Stimulated activated CD4-positive, alpha-beta T cell treated with anti-CD3 and anti-CD28 coated beads, Interleukin-15, amount 100 ng/mL, for 48 hours (primary cell): ENCODE data around the gene NOL4L.

ENCODE experiments used
- DNase-seq, 2 donors: peaks; one replicate each; pipeline ENCODE4 v3.0.0-alpha.2; 2020; ENCODE audit warnings: low read depth in 2 of 2

NOL4L gene

DNA sequence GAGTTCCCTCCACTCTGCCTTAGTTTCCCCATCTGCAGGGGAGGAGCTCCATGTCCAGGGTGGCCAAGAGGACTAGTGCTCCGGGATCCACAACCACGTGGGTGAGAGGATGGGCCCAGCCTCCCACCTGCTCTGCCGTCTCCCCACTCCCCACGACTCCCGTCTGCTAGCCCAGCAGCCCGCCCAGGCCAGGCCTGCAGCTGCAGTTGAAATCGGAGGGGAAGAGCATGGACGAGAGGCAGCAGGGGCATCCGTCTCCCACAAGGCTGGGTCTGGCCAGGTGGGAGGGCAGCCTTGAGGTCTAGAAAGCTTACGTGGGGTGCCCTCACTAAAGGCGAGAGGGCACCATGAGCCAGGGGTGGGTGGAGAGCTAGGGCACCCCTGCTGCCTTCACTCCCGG is 8.6 kb downstream of the NOL4L start:
- DNase-seq = no peak

DNA sequence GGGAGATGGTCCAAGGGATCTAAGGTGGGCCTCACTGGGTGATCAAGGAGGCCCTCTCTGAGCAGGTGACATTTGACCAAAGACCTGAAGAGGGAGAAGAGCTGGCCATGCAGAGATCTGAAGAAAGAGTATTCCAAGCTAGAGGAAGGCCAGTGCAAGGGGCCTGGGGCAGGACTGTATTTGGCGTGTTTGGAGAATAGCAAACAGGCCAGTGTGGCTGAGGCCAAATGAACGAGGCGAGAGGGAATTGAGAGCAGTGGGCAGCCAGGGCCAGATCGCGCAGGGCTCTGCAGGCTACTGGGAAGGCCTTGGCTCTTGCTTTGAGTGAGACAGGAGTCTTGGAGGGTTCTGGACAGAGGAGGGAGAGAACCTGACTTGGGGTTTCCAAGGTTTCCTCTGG is 9.3 kb downstream of the NOL4L start:
- DNase-seq = no peak

DNA sequence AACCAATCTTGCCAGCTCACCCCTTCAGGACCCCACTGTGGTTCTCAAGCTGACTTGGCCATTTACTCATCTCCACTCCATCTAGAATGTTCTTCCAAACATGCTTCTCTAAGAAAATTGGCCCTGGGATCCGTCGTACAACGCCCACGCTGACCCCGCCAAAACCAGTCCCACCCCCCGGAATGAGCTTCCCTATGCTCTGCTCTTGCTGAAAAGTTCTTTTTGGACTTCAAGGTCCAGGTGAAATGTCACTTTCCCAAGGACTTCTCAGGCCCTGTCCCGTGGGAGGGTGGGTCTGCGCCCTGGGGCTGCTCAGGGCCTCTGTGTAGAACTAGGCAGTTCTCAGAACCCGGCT is 9.9 kb downstream of the NOL4L start:
- DNase-seq = no peak

DNA sequence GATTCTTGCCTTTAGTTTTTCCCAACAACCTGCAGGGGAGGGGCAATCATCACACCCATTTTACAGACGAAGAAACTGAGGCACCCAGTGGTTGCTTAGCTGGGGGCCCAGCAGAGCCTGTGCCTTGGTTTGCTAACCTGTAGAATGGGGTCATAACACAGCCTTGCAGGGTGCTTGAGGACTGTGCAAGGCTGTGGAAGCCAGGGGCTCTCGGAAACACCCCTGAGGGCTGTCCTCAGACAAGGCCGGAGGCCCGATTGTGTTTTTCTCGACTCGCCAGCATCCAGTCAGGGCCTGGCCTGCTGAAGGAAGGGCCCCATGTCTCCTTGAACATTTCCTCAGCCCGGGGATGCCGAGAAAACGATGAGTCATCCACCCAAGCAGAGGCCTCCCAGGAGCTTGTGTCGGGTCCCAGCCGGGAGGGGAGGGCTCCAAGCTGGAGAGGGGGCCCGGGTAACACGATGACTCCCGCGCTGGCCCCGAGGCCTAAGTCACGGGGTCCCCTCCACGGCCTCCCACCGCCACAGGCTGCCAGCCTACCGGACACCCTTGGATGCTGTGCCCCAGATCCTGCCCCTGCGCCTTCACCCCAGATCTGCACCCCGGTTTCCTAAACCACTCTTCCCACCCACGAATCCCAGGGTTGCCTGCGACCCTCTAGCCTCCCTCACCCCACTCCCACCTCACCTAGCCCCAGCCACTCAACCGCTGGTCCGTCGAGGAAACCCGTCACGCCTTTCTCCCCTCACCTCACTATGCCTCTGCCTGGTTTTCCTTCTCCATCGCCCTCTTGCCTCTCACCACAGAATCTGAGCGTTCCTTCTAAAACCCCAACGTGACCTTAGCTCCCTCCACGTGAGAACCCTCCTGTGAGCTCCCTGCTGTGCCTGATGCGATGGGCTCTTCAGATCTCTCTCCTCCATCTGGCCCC is 10.6 kb downstream of the NOL4L start:
- DNase-seq = peak; percentile 46

DNA sequence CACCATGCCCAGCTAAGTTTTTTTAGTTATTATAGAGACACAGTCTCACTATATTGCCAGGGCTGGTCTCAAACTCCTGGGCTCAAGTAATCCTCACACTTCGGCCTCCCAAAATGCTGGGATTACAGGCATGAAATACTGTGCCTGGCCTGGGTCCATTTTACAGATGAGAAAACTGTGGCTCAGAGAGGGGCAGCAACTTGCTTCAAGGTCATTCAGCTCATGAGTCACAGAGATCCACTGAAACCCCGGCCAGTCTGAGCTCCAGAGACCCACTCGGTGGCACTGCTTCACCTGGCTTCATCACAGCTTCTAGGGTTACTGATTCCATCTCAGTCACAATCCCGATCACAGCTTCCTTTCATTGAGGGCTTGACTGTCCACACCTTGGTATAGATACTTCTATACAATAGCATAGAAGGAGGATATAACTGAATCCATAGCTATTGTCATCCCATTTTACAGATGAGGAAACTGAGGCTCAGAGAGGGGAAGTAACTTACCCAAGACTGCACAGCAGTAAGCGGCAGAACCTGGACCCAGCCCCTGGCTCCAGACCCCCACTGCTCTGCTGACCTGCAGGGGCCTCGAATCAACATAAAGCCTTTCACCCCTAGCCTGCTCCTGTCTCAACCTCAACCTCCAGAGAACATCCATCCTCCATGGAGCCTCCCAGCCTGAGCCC is 11.8 kb downstream of the NOL4L start:
- DNase-seq = no peak

DNA sequence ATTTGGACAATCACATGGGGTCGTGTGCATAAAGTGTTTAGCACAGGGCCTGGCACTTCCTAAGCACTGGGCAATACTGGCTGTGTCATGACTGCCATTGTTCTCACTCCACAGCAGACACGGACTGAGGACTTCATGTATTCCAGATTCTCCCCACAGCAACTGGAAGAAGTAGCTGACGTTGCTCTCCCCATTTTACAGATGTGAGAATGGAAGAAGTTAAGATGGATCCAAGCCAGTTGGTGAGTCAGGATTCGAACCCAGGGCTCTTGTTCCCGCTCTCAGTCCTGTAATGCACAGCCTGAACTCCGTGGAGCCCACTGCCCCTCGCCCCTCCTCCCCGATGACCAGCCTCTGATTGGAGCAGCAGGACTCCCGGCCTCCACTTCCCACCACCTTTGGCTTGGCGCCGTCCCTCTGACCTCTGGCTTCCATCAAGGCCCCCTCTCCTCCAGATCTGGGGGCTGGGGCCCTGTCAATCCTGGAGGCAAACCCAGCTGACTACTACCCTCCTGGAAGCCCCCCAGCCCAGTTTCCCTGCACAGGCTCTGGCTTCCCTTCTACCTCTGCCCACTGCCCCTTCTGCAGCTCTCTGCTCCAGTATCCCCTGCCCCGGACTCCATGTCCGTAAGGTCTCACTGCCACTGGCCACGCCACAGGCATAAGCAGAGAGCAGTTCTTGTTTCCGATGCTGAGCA is 12.7 kb downstream of the NOL4L start:
- DNase-seq = no peak

DNA sequence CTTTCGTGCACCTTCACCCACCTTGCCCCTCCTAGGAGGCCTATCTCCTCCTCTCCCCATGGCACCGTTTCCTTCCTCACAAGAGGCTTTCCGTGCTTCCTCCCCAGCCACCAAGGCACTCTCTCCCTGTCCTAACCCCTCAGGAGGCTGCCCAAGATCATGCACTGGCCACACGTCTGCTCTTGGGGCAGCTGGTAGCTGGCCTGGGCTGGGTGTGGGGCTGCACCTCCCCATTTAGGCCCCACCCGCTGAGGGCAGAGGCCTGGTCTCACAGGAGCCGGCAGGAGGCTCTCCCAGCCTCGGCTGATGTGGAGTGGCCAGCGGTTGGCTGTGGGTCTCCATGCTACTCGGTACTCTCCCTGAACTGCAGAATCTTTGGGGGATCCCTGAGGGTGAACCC is 13.6 kb downstream of the NOL4L start:
- DNase-seq = no peak

DNA sequence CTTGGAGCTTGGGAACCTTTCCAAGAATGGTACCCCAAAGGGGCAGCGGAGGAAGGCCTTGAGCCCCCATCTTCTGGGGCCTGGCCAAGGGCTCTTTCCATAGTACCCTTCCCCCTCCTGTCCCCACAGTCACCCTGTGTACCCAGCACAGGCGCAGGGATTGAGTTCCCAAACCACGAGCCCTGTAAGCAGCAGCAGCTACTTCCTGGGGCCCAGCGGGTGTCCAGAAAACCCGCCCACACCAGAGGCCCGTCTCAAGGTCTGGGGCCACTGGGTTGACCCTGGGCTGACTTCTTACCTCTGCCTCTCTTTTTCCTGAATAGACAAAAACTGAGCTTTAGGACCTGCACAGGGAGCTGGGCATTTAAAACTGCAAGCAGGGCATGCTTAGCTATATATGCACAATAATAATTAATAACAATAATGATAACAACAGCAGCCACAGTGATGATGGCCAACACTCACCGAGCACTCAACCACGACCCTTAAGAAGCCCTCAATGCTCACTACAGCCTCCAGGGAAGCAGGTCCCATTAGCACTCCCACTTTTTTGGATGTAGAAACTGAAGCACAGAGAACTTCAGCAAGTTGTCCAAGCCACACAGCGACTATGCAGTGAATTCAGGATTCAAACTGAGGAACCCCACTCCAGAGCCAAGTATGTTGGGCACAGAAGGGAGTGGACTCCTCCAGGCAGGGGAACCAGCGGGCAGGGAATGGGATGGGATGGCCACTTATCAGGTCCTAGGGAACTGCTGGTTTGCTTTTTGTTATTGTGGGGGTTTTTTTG is 14.5 kb downstream of the NOL4L start:
- DNase-seq = no peak

DNA sequence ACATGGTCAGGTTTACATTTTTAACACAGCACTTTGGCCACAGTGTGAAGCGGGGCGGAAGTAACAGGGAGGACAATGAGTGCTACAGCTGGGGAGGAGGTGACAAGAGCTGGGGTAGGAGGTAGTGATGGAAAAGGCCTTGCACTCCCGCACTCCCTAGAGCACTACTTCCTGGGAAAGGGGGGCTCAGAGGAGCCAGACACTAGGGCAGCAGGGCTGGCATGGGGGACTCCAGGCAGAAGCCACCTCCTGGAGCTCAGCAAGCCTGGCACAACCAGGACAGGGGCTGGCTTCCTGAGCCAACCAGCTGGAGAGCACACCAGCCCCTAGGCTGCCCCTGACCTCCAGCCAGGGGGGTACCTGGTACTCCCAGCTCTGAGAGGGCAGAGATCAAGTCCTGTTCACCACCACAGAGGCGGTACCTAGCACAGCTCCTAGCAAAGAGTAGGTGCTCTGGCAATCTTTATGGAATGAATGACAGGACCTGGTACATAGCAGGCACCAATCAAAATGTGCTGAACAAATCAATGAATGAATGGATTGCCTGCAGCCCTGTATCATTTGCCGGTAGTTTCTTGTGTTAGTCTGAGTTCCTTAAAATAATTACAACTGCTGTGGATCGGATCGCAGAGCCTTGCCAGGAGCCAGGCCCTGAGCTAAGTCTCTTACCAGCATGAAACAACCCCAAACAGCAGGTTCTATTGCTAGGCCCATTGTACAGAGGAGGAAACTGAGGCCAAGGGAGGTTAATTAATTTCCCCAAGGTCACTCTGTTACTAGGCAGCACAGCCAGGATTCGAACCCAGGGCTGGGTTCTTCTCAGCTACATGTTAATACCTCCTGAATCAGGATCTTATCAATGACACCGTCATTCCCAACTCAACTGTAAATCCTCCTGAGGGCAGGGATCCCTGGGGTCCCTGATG is 15.5 kb downstream of the NOL4L start:
- DNase-seq = no peak

DNA sequence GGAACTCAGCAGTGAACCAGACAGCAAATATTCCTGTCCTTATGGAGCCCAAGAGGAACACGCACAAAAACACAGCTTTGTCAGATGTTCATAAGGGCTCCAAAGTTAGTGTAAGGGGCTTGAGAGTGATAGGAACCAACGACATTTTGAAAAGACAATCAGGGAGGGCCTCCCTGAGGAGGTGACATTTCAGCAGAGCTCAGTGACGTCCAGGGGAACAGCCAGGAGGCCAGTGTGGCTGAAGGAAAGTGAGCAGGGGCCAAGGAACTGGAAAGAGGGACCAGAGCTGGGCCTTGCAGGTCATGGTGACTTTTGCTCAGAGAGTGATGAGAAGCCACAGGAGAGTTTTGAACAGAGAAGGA is 16.1 kb downstream of the NOL4L start:
- DNase-seq = no peak

DNA sequence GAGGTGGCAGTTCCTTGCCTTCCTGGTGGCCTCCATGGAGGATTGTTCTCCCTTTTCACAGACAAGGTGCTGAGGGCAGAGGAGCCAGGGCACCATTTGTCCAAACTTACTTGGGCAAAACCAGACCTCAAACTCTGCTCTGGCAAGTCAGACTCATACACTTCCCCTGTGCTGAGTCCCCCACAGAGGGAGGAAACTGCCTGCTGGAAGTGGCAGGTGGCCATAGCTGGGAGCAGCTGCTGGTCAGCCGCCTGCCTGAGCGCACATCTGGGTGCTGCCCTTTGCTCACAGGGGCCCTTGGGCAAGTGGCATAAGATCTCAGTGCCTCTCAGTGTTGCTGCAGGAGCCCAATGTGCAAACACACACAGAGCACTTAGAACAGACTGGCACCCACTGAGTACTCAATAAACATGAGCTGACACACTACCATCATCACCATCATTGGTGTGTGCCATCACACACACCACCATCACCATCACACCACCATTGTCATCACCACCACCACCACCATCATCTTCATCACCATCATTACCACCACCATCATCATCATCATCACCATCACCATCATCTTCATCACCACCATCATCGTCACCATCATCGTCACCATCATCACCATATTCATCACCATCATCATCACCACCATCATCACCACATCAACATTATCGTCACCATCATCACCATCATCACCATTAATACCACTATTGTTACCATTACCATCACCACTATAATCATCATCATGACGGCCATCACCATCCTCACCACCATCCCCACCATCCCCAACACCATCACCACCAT is 17.6 kb downstream of the NOL4L start:
- no peak for DNase-seq

DNA sequence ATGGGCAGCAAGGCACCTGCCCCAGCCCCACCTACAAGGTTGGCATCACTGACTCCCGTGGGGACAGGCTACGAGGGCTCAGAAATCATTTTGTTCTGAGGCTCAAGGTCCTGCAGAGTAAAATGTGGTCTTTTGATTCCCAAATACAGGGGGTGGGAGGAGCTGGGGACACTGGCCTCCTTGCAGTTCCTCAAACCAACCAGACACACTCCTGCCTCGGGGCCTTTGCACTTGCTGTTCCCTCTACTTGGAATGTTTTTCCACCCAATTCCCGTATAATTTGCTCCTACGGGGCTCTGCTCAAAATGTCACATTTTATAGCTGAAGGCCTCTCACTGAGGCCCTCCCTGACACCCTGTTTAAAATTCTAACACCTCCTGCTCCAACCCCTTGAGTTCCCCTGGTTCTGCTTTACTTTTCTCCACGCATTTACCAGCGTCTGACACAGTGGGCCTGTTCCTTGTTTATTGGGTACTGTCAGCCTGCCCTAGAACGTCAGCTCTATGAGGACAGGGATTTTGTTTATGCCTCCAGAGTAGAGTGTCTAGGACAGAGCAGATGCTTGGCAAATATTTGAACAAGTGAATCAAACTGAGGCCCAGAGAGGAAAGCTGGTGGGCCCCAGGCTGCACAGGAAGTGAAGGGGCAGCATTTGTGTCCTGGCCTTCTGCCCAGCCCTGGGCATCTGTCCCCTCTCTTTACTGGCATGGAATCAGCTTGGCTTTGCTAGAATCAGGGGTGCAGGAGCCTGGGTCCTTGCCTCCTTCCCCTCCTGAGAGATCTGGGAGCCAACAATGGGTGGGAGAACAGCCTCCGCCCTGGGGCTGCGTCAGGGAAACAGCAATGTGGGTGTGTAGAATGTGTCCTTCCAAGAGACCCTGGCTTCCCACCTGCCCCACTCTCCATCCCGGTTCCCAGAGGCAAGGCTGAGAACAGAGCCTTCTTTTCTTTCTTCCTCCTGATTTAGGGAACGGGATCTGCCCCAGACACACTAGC is 18.5 kb downstream of the NOL4L start:
- no peak for DNase-seq

DNA sequence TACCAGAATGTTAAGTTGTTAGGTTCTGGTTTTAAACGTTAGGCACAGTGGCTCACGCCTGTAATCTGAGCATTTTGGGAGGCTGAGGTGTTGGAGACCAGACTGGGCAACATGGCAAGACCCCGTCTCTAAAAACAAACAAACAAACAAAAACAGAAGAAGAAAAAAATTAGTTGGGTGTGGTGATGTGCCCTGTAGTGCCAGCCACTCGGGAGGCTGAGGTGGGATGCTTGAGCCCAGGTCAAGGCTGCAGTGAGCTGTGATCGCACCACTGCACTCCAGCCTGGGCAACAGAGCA is 19.4 kb downstream of the NOL4L start:
- DNase-seq = no peak

DNA sequence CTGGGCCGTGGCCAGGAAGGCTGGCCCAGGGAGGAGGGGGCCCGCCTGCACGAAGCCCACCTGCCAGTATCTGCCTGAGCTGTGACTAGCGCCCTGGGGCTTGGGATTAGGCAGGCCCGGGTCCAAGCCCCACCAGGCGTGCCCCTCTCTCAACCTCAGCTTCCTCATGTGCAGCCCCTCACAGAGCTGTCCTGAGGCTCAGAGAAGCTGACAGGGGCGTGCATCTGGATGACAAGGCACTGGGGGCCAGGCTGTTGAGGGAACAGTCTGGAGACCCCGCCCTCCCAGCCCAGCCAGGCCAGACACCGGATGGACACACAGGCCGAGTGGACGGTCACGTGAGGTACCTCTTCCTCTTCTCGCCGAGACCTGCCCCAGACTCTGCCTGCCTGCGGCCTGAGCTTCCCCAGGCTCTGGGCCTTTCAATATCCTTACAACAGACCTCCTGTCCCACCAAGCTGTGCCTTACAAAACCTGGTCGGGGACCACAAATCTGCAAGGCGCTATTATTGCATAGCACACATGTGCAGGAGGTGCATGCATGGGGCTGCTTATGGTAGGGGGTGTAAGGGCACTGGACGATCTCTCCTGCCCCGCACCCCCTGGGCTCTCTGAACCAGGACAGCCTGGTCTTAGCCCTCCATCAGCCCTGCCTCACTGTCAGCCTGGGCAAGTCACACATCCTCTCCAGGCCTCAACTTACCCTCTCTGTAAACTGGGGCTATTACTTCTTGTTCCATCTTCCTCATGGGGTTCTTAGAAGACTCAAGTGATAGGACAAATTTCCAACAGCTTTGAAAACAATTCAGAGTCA is 20.0 kb downstream of the NOL4L start:
- DNase-seq = no peak

DNA sequence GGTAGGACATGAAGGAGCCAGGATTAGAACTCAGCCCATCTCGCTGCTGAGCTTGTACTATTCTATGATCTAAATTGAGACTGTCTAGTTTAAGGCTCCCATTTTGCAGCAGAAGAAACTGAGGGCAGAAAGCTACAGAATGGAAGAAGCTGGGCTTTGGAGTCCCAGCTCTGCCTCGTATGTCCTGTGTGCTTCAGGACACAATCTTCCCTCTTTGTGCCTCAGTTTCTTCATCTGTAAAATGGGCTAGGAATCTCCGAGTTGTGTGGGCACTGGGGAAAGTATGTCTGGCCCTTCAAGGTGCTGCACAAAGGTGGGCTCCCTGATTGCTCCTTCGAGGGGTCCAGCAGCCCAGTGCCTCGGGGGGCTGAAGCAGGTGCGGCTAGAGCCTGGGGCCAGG is 20.7 kb downstream of the NOL4L start:
- no peak for DNase-seq

DNA sequence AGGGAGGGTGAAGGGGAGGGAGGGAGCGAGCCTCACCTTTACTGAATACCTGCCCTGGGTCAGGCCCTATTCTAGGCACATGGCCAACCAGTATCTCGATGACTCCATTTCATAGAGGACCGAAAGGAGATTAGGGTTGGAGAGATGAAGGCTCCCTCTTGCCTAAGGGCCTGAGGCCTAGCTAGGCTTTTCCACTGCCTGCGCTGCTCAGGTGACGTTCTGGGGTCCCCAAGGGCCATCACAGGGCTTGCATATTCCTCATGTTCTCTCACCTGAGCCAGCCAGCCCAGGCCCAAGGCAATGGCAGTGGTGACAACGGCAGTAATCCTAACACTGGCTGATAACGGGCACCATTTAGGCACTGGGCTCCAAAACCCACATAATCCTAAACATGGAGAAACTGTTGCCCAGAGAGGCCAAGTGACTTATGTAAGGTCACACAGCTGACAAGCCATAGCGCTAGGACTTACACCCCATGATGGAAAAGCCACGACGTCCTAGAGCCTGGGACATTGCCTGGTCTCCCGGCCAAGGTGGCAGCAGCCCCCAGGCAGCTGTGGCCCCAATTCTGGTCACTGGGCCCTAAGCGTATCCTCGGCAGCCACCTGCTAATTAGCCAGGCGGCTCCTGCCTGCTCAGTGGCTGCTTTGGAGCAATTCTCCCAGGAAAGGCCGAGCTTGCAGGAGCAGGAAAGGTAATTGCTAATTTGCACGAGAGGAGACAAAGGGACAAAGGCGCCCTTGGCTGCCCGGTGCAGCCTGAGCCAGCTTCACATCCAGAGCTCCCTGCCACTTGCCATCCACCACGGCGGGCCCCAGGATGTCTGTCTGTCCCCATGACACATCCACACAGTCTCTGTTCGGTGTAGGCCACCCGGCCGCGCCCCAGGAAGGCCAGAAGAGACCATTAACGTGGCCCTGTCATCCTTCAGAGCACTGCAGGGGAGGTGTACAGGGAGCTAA is 21.5 kb downstream of the NOL4L start:
- DNase-seq = no peak

DNA sequence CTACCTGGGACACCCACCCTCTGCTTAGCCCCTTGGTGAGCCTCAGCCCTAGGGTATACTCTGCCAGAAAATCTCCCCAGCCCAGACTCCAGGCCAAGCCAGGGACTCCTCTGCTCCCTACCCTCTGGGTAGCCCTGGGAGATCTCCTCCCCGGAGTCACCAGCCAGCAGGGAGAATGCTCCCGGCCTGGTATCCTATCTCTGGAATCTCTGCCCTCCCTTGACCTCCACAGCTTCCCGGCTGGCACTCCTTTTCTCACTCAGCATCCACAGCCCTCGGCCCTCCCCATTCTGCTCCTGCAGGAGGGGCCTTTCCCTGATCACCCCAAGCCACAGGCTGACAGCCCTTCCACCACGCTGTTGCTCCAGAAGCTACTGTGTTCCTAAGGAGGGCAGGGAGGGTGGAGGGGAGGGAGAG is 22.6 kb downstream of the NOL4L start:
- DNase-seq = no peak
